ENCODE measurements around the gene TARS2.

DNA sequence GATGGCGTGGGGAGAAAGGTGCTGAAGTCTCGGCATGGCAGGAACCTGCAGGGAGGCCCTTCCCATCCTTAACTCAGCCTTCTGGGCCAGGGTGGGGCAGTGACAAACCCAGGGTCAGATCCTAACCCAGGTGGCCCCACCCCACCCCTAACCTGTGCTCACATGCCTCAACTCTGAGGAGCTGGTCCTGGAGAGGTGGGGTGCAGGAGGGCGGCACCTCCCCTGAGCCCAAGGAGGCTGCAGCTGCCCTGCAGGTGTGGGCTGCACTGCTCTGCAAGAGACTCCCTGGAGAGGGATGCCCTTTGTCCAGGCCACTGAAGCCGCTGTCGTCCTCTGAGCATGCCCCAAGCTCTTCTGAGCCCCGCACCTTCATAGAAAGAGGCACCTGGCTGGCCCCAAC is 46.8 kb downstream of the TARS2 start:
- TF ChIP-seq STAT1 (conservative IDR thresholded peaks at IDR 0.05) (no peak), KAT2A (conservative IDR thresholded peaks at IDR 0.05; ENCODE audit: control insufficient read depth, low read depth, low read length) (no peak), EZH2 (IDR thresholded peaks at IDR 0.05; ENCODE audit: borderline replicate concordance, control insufficient read depth, low read depth, low read length) (no peak), NRF1 (conservative IDR thresholded peaks at IDR 0.05; ENCODE audit: low read depth, low read length) (no peak), ZZZ3 (IDR thresholded peaks at IDR 0.05; ENCODE audit: control insufficient read depth, insufficient read length, low read depth) (no peak), CHD4 (IDR thresholded peaks at IDR 0.05) (no peak), NFIC (IDR thresholded peaks at IDR 0.05; ENCODE audit: low read depth, low read length) (no peak), ESRRA (IDR thresholded peaks at IDR 0.05; ENCODE audit: low read length) (no peak), FOS (IDR thresholded peaks at IDR 0.05; ENCODE audit: borderline replicate concordance, extremely low read depth, insufficient read length) (no peak), ZSCAN29 (IDR thresholded peaks at IDR 0.05) (no peak), KDM1A (IDR thresholded peaks at IDR 0.05; ENCODE audit: borderline replicate concordance) (no peak)
- TF ChIP-seq, protein P1, sequence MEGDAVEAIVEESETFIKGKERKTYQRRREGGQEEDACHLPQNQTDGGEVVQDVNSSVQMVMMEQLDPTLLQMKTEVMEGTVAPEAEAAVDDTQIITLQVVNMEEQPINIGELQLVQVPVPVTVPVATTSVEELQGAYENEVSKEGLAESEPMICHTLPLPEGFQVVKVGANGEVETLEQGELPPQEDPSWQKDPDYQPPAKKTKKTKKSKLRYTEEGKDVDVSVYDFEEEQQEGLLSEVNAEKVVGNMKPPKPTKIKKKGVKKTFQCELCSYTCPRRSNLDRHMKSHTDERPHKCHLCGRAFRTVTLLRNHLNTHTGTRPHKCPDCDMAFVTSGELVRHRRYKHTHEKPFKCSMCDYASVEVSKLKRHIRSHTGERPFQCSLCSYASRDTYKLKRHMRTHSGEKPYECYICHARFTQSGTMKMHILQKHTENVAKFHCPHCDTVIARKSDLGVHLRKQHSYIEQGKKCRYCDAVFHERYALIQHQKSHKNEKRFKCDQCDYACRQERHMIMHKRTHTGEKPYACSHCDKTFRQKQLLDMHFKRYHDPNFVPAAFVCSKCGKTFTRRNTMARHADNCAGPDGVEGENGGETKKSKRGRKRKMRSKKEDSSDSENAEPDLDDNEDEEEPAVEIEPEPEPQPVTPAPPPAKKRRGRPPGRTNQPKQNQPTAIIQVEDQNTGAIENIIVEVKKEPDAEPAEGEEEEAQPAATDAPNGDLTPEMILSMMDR (IDR thresholded peaks at IDR 0.05 in 2 of 3, conservative IDR thresholded peaks at IDR 0.05 in 1 of 3; ENCODE audit: control insufficient read depth in 2 of 3, extremely low read depth in 1 of 3, insufficient read depth in 1 of 3, low read depth in 3 of 3, low read length in 3 of 3), result no peak
- TF ChIP-seq, protein P2, sequence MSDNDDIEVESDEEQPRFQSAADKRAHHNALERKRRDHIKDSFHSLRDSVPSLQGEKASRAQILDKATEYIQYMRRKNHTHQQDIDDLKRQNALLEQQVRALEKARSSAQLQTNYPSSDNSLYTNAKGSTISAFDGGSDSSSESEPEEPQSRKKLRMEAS (IDR thresholded peaks at IDR 0.05; ENCODE audit: low read depth, low read length), result no peak

Measured in GM12878 (cell line).